HepG2 (cell line): ENCODE data around the gene CASP6. TPM values are rescaled to one million over a fixed set of nuclear protein-coding genes. Genes with fewer than 3 reads are reported as not detected.

Experiments
- ATAC-seq: fragments of 200-7000 bp; cut with Tn5 transposase; 3 replicates; pipeline ENCODE4 v1.9.1; 2020; ENCODE audit warnings: mild to moderate bottlenecking, moderate library complexity
- BruUV-seq: library from RNA; stranded (reverse); fragments of 400-500 nt; replicated peaks from 2 replicates; lab custom pipeline; 2021; lab: Mats Ljungman, UMichigan
- CTCF ChIA-PET: fragments of 300-600 bp; formaldehyde crosslinking; extraction: SDS; loops from one replicate; lab custom pipeline; 2021; ENCODE audit warnings: low total read pairs, inconsistent platforms, low intra/inter-chr PET ratio; lab: Yijun Ruan, JAX
- POLR2A ChIA-PET: fragments of 350-600 bp; sonication (Branson Sonifier 250); formaldehyde crosslinking; loops from one replicate; lab custom pipeline; 2020; ENCODE audit warnings: antibody characterized with exemption, inconsistent platforms; lab: Yijun Ruan, JAX
- DNase-seq: peaks from one replicate; pipeline ENCODE4 v3.0.0-alpha.2; 2015; ENCODE audit warnings: low spot score
- FAIRE-seq: peaks from 3 replicates; lab custom pipeline; 2011; peaks lifted over from hg19 to GRCh38; lab: Jason Lieb, UNC
- H2AFZ ChIP-seq: one replicate; pipeline ENCODE4 v1.6.1; 2011; ENCODE audit warnings: low read length, inconsistent platforms
- H3K27ac ChIP-seq: fragments of 300-600 bp; 3 replicates; pipeline ENCODE4 v1.8.0; 2011; ENCODE audit warnings: mixed run types, mild to moderate bottlenecking, mixed read lengths, low read length, inconsistent platforms; ENCODE audit not compliant: insufficient read depth; ENCODE audit errors: extremely low read length
- H3K27me3 ChIP-seq, 2 experiments: fragments of 200-600 bp in 1 of 2; 2 replicates in 1 of 2; 3 replicates in 1 of 2; pipeline versions ENCODE4 v1.6.0 to v1.8.0; 2011; ENCODE audit warnings: low read length in 2 of 2, mild to moderate bottlenecking in 2 of 2, moderate library complexity in 2 of 2, inconsistent platforms in 1 of 2; ENCODE audit not compliant: insufficient read depth in 2 of 2, control insufficient read depth in 1 of 2
- H3K36me3 ChIP-seq, 2 experiments: fragments of 200-600 bp in 1 of 2; replicated peaks in 1 of 2; 2 replicates in 1 of 2; 3 replicates in 1 of 2; pipeline versions ENCODE4 v1.5.1 to v1.8.0; 2011; ENCODE audit warnings: low read length in 2 of 2, inconsistent platforms in 1 of 2; ENCODE audit not compliant: insufficient read depth in 2 of 2, control insufficient read depth in 1 of 2
- H3K4me1 ChIP-seq: 2 replicates; pipeline ENCODE4 v1.5.1; 2012; ENCODE audit warnings: low read length, inconsistent platforms; ENCODE audit not compliant: insufficient read depth
- H3K4me2 ChIP-seq: 2 replicates; pipeline ENCODE4 v1.6.0; 2011; ENCODE audit warnings: low read depth, low read length, inconsistent platforms
- H3K4me3 ChIP-seq, 3 experiments: fragments of 200-600 bp in 1 of 3; sonication (generic), shearing (Covaris generic) in 1 of 3; replicated peaks in 1 of 3; 2 replicates each; pipeline ENCODE4 v1.5.1; 2011 to 2016; ENCODE audit warnings: low read length in 3 of 3, inconsistent platforms in 2 of 3, low read depth in 2 of 3, mild to moderate bottlenecking in 2 of 3, control low read depth in 1 of 3, mixed read lengths in 1 of 3; ENCODE audit not compliant: insufficient read depth in 1 of 3
- H3K79me2 ChIP-seq: one replicate; pipeline ENCODE4 v1.6.1; 2011; ENCODE audit warnings: low read length, inconsistent platforms; ENCODE audit not compliant: insufficient read depth
- H3K9ac ChIP-seq: 2 replicates; pipeline ENCODE4 v1.6.0; 2011; ENCODE audit warnings: mild to moderate bottlenecking, low read depth, low read length, inconsistent platforms; ENCODE audit not compliant: insufficient read depth
- H3K9me3 ChIP-seq: 2 replicates; pipeline ENCODE4 v1.5.1; 2012; ENCODE audit warnings: mild to moderate bottlenecking, low read length
- H4K20me1 ChIP-seq: 2 replicates; pipeline ENCODE4 v1.6.0; 2011; ENCODE audit warnings: inconsistent platforms, mild to moderate bottlenecking, low read length, moderate library complexity; ENCODE audit not compliant: insufficient read depth
- CREM ChIP-seq, 2 experiments: sonication (generic) in 1 of 2; formaldehyde crosslinking in 1 of 2; IDR thresholded peaks; 2 replicates each; pipeline versions ENCODE4 v1.4.0 to v1.6.1; 2016 to 2020; ENCODE audit warnings: antibody characterized with exemption in 1 of 2, mild to moderate bottlenecking in 1 of 2, missing genetic modification reagents in 1 of 2
- HNRNPL ChIP-seq: fragments of 200-400 bp; formaldehyde crosslinking; IDR thresholded peaks from 2 replicates; pipeline ENCODE4 v1.6.1; 2017; ENCODE audit warnings: mild to moderate bottlenecking, low read depth, low read length
- MTF1 ChIP-seq: sonication (generic); formaldehyde crosslinking; IDR thresholded peaks from 2 replicates; pipeline ENCODE4 v1.5.0; 2020; ENCODE audit warnings: missing genetic modification reagents
- NONO ChIP-seq, 2 experiments: fragments of 450-650 bp in 1 of 2; sonication (generic) in 1 of 2; formaldehyde crosslinking in 1 of 2; IDR thresholded peaks in 1 of 2; conservative IDR thresholded peaks in 1 of 2; 2 replicates each; pipeline versions ENCODE4 v1.6.1 to v1.8.0; 2017 to 2022; ENCODE audit warnings: mild to moderate bottlenecking in 1 of 2, missing genetic modification reagents in 1 of 2, moderate library complexity in 1 of 2
- SP4 ChIP-seq: sonication (generic); formaldehyde crosslinking; IDR thresholded peaks from 2 replicates; pipeline ENCODE4 v1.8.1; 2023; ENCODE audit warnings: mild to moderate bottlenecking, missing genetic modification reagents
- ZNF275 ChIP-seq: sonication (generic); formaldehyde crosslinking; IDR thresholded peaks from 2 replicates; pipeline ENCODE4 v1.8.0; 2022; ENCODE audit warnings: missing genetic modification reagents, mild to moderate bottlenecking, inconsistent platforms, borderline replicate concordance
- ZNF768 ChIP-seq: sonication (generic); formaldehyde crosslinking; IDR thresholded peaks from 2 replicates; pipeline ENCODE4 v1.4.0; 2020; ENCODE audit warnings: missing genetic modification reagents
- ZSCAN21 ChIP-seq: sonication (generic); formaldehyde crosslinking; IDR thresholded peaks from 2 replicates; pipeline ENCODE4 v1.8.0; 2022; ENCODE audit warnings: mild to moderate bottlenecking, missing genetic modification reagents, moderate library complexity, borderline replicate concordance
- in situ Hi-C: cut with HindIII; loops from 2 replicates; pipeline ENCODE4 v1.10.0; 2017; ENCODE audit warnings: low pct_unique_long_range_greater_than_20kb; ENCODE audit not compliant: extremely low pct_ligation_motif_present
- intact Hi-C: fragments of 100-400 bp; cut with micrococcal nuclease; formaldehyde crosslinking; loops from one replicate; pipeline ENCODE4 v1.10.0; 2022; ENCODE audit not compliant: unreplicated experiment
- polyA plus RNA-seq, 8 experiments: library from polyadenylated mRNA; depleted of rRNA in 3 of 8; stranded (reverse) in 7 of 8; unstranded in 1 of 8; fragments of >200 nt; fragmentation: Illumina TruSeq in 4 of 8; extraction: Trizol in 4 of 8; gene quantifications; 2 replicates each; pipeline versions ENCODE4 v1.2.1 to v1.2.3, GENCODE V29; 2011 to 2016; ENCODE audit warnings: low read depth in 4 of 8, missing spikeins in 1 of 8, mixed read lengths in 1 of 8; ENCODE audit not compliant: insufficient read depth in 1 of 8
- total RNA-seq, 5 experiments: library from RNA; depleted of rRNA; stranded (reverse); fragments of >200 nt; fragmentation: Illumina TruSeq; extraction: Trizol; gene quantifications; 2 replicates each; pipeline ENCODE4 v1.2.3, GENCODE V29; 2016; ENCODE audit warnings: low read depth in 1 of 5
- TF ChIP-seq, protein P1 (sequence below): IDR thresholded peaks from 2 replicates; pipeline ENCODE4 v1.6.1; 2016; ENCODE audit warnings: low read depth
- TF ChIP-seq, protein P2 (sequence below): sonication (generic); formaldehyde crosslinking; IDR thresholded peaks from 2 replicates; pipeline ENCODE4 v1.4.0; 2020; ENCODE audit warnings: missing genetic modification reagents
- TF ChIP-seq, protein P3 (sequence below): sonication (generic); formaldehyde crosslinking; IDR thresholded peaks from 2 replicates; pipeline ENCODE4 v1.5.0; 2020; ENCODE audit warnings: missing genetic modification reagents

CASP6 gene
- total and polyA plus RNA-seq, 2 of the 13 experiments (the other 11 are each of a cell fraction or from before 2014, with no cell fraction given): 19.7 to 34.6 TPM

DNA sequence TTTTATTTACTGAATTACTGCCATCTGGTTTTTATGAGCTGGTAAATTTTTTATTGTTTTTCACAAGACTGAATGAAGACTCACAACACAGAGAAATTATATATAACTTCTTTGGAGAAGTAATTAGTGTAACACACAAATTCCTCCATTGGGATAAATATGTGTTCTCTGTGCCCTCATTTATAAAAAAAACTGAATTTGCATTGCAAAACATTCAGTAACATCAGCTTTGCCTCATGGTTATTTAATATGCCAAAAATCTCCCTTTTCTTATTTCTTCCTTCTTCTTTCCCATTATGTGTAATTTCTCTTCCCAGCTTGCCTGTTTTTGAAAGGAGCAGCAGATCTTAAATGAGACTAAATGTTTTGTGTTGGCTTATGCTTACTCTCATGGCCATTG, 18.5 kb downstream of the CASP6 start:
- no peaks in the 10 kb centered on the region for H3K79me2 ChIP-seq
- intact Hi-C loops: no loop called here
- CTCF ChIA-PET: no interaction called here
- H2AFZ ChIP-seq: no peak overlapping the region
- POLR2A ChIA-PET: no interaction called here
- H3K4me3 ChIP-seq: no peak overlapping the region
- no peak overlapping the region for H3K4me2 ChIP-seq
- H3K27me3 ChIP-seq: no peaks in the 10 kb centered on the region
- in situ Hi-C loops: no loop called here
- TF ChIP-seq MTF1 (no peak), SP4 (CRISPR knock-in tag) (no peak), ZNF768 (CRISPR knock-in tag) (no peak), ZNF275 (no peak), HNRNPL (no peak), ZSCAN21 (CRISPR knock-in tag) (no peak), NONO (IDR thresholded peaks at IDR 0.05) (no peak), NONO (CRISPR knock-in tag; conservative IDR thresholded peaks at IDR 0.05) (no peak), CREM (IDR thresholded peaks at IDR 0.05) (no peak), CREM (CRISPR knock-in tag; IDR thresholded peaks at IDR 0.05) (no peak)
- TF ChIP-seq, protein P1, sequence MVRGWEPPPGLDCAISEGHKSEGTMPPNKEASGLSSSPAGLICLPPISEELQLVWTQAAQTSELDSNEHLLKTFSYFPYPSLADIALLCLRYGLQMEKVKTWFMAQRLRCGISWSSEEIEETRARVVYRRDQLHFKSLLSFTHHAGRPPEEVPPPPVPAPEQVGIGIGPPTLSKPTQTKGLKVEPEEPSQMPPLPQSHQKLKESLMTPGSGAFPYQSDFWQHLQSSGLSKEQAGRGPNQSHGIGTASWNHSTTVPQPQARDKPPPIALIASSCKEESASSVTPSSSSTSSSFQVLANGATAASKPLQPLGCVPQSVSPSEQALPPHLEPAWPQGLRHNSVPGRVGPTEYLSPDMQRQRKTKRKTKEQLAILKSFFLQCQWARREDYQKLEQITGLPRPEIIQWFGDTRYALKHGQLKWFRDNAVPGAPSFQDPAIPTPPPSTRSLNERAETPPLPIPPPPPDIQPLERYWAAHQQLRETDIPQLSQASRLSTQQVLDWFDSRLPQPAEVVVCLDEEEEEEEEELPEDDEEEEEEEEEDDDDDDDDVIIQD (CRISPR knock-in tag): no peak
- TF ChIP-seq, protein P2, sequence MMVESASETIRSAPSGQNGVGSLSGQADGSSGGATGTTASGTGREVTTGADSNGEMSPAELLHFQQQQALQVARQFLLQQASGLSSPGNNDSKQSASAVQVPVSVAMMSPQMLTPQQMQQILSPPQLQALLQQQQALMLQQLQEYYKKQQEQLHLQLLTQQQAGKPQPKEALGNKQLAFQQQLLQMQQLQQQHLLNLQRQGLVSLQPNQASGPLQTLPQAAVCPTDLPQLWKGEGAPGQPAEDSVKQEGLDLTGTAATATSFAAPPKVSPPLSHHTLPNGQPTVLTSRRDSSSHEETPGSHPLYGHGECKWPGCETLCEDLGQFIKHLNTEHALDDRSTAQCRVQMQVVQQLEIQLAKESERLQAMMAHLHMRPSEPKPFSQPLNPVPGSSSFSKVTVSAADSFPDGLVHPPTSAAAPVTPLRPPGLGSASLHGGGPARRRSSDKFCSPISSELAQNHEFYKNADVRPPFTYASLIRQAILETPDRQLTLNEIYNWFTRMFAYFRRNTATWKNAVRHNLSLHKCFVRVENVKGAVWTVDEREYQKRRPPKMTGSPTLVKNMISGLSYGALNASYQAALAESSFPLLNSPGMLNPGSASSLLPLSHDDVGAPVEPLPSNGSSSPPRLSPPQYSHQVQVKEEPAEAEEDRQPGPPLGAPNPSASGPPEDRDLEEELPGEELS (CRISPR knock-in tag): no peak
- TF ChIP-seq, protein P3, sequence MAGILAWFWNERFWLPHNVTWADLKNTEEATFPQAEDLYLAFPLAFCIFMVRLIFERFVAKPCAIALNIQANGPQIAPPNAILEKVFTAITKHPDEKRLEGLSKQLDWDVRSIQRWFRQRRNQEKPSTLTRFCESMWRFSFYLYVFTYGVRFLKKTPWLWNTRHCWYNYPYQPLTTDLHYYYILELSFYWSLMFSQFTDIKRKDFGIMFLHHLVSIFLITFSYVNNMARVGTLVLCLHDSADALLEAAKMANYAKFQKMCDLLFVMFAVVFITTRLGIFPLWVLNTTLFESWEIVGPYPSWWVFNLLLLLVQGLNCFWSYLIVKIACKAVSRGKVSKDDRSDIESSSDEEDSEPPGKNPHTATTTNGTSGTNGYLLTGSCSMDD: no peak
- H3K9me3 ChIP-seq: no peaks in the 10 kb centered on the region
- BruUV-seq: no TSS peak
- no peaks in the 10 kb centered on the region for H4K20me1 ChIP-seq
- no peak overlapping the region for H3K9ac ChIP-seq
- no peaks in the 10 kb centered on the region for H3K36me3 ChIP-seq
- FAIRE-seq: no peak
- no peak for ATAC-seq
- H3K27ac ChIP-seq: no peak overlapping the region
- H3K4me1 ChIP-seq: no peaks in the 10 kb centered on the region
- no peak for DNase-seq
